Spleen (tissue), 11 donors: ENCODE data around the gene XAF1. TPM values are rescaled to one million over a fixed set of nuclear protein-coding genes. Genes with fewer than 3 reads are reported as not detected.

Source experiments
- DNase-seq: peaks from one replicate; pipeline ENCODE4 v3.0.0-alpha.2; 2020
- H3K27ac ChIP-seq, 8 donors: fragments of 200-600 bp; sonication (generic) in 7 of 8; 1 replicate in 4 of 8; 2 replicates in 4 of 8; pipeline versions ENCODE4 v1.5.0 to v1.8.0; 2016 to 2021; ENCODE audit warnings: inconsistent platforms in 4 of 8, mild to moderate bottlenecking in 4 of 8, moderate library complexity in 1 of 8
- H3K27me3 ChIP-seq, 7 donors: fragments of 200-600 bp; sonication (generic) in 6 of 7; replicated peaks in 1 of 7; 1 replicate in 4 of 7; 2 replicates in 3 of 7; pipeline versions ENCODE4 v1.5.0 to v1.8.0; 2016 to 2021; ENCODE audit warnings: inconsistent platforms in 3 of 7, mild to moderate bottlenecking in 1 of 7
- H3K36me3 ChIP-seq, 6 donors: fragments of 200-600 bp; sonication (generic) in 5 of 6; 1 replicate in 4 of 6; 2 replicates in 2 of 6; pipeline versions ENCODE4 v1.5.0 to v1.8.0; 2016 to 2021; ENCODE audit warnings: inconsistent platforms in 2 of 6
- H3K4me1 ChIP-seq, 6 donors: fragments of 200-600 bp; sonication (generic) in 5 of 6; 1 replicate in 3 of 6; 2 replicates in 3 of 6; pipeline versions ENCODE4 v1.5.0 to v1.8.0; 2016 to 2021; ENCODE audit warnings: inconsistent platforms in 3 of 6
- H3K4me3 ChIP-seq, 8 donors: fragments of 200-600 bp; sonication (generic) in 7 of 8; 1 replicate in 4 of 8; 2 replicates in 4 of 8; pipeline versions ENCODE4 v1.5.0 to v1.8.0; 2016 to 2021; ENCODE audit warnings: inconsistent platforms in 4 of 8, mild to moderate bottlenecking in 4 of 8, moderate library complexity in 2 of 8
- H3K9me3 ChIP-seq, 8 donors: fragments of 200-600 bp; sonication (generic) in 7 of 8; 1 replicate in 4 of 8; 2 replicates in 4 of 8; pipeline versions ENCODE4 v1.5.0 to v1.8.0; 2016 to 2021; ENCODE audit warnings: inconsistent platforms in 4 of 8
- CTCF ChIP-seq, 11 experiments: fragments of 200-600 bp in 7 of 11; fragments of 450-650 bp in 4 of 11; sonication (generic) in 4 of 11; IDR thresholded peaks in 8 of 11; conservative IDR thresholded peaks in 3 of 11; 1 replicate in 7 of 11; 2 replicates in 4 of 11; pipeline versions ENCODE4 v1.4.0 to v1.8.0; 2016 to 2021; ENCODE audit warnings: antibody characterized with exemption in 11 of 11, inconsistent platforms in 4 of 11, mild to moderate bottlenecking in 1 of 11
- POLR2A ChIP-seq, 3 donors: fragments of 450-650 bp; IDR thresholded peaks; one replicate each; pipeline ENCODE4 v1.5.1; 2017; ENCODE audit warnings: antibody characterized with exemption in 3 of 3, mild to moderate bottlenecking in 1 of 3
- POLR2AphosphoS5 ChIP-seq, 3 donors: sonication (generic); formaldehyde crosslinking; IDR thresholded peaks; one replicate each; pipeline ENCODE4 v1.5.1; 2017; ENCODE audit warnings: antibody characterized with exemption in 3 of 3
- WGBS, 5 donors: extraction: QIAGEN DNeasy Blood & Tissue Kit in 3 of 5; methylation state at CpG; one replicate each; pipeline versions ENCODE4 v1.1.5 to v1.1.7; 2013 to 2018; 5-methylcytosine and 5-hydroxymethylcytosine counted together
- intact Hi-C: fragments of 100-400 bp; cut with DNase I; formaldehyde crosslinking; loops from one replicate; pipeline ENCODE4 v1.15.0; 2023; ENCODE audit warnings: low total_unique reads
- polyA plus RNA-seq, 3 donors: library from polyadenylated mRNA; stranded (reverse); fragments of 200-250 nt; gene quantifications; one replicate each; pipeline ENCODE4 v1.2.1, GENCODE V29; 2013
- small RNA-seq, 4 donors: library from RNA; depleted of rRNA; stranded (forward); fragments of <200 nt; gene quantifications; one replicate each; pipeline ENCODE3, GENCODE V24; 2016
- total RNA-seq, 7 donors: library from RNA; depleted of rRNA in 3 of 7; stranded (reverse); fragments of >200 nt in 3 of 7; fragmentation: NEBNext Ultra II Directional in 4 of 7; extraction: Animal tissue kit (Norgen Biotek cat#: 25700) in 4 of 7; gene quantifications; one replicate each; pipeline versions ENCODE4 v1.1.0 to v1.2.1, GENCODE V29; 2016 to 2021
- donor health status: healthy with polysubstance abuse.
- donor health status: DM: no; HTN: no; CAD: no; lungs with moderate emphysema.
- donor health status: DM: no; HTN: no; CAD: no.
- donor health status: Bipolar disorder and iron deficiency.
- donor health status: healthy.
- donor health status: DM: no; HTN: no; CAD: no.
- donor health status: DM: yes; HTN: yes; CAD: no.

XAF1 gene
- total and polyA plus RNA-seq, 10 donors, result 26.4 to 176 (median 100) TPM

DNA sequence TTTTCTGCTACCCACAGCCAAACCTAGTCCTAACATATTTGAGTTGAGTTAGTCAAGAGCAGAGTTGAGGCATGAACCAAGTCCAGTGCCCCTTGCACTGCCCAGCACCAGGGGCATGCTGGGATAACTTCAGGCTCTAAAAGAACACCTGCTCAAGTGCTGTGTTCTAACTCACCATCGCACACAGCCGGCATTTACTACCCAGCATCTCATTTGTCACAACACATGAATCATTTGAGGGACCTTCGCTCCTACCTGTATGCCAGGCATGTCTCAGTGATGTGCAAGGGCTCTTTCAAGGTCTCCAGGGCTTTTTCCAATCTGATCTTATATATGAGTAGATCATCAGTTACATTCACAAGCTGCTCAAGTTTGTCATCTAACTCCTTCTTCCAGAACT lies 63.1 kb downstream of the XAF1 start:
- H3K4me3 ChIP-seq, result no peak overlapping the region
- H3K27me3 ChIP-seq, result peaks cover 0 to 16% (median 0%) of the 10 kb centered on the region in 7 donors

DNA sequence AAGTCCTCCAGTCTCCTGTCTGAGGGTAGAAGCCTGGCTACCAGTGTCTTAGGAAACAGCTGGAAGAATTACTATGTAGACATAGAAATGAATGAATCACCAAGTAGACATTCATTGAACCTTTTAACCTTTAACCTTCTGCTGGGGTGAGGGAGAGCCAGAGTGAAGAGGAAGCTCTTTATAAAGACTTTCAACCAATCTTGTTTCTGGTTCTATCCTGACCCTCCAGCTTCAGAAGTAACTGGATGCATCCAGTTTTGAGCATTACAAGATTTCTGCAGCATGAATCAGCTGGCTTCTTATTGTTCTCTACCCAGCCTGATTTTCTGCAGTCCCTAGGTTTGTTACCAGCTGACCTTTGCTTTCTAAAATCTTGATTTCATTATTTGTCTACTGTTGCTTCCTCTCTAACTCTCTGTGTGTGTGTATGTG lies 67.2 kb downstream of the XAF1 start:
- Histone ChIP-seq H3K27ac (peak overlapping the region in 1 of 8 donors; percentile 24), H3K27me3 (peaks cover 0 to 18% (median 0%) of the 10 kb centered on the region in 7 donors), H3K4me1 (no peaks in the 10 kb centered on the region), H3K36me3 (no peaks in the 10 kb centered on the region), H3K4me3 (no peak overlapping the region), H3K9me3 (peaks cover 0 to 5% (median 0%) of the 10 kb centered on the region in 8 donors)
- no peak for DNase-seq
- TF ChIP-seq POLR2AphosphoS5 (IDR thresholded peaks at IDR 0.05) (no peak), POLR2A (IDR thresholded peaks at IDR 0.05) (no peak), CTCF (IDR thresholded peaks at IDR 0.05 in 8 of 11, conservative IDR thresholded peaks at IDR 0.05 in 3 of 11) (no peak)
- intact Hi-C loops, result no loop called here

More for the DNA sequence above, 63.1 kb downstream of the XAF1 start:
- Histone ChIP-seq H3K9me3 (peaks cover 0 to 9% (median 0%) of the 10 kb centered on the region in 8 donors), H3K27ac (no peak overlapping the region), H3K4me1 (no peaks in the 10 kb centered on the region), H3K36me3 (no peaks in the 10 kb centered on the region)
- intact Hi-C loops, result no loop called here
- TF ChIP-seq POLR2A (IDR thresholded peaks at IDR 0.05) (no peak), CTCF (IDR thresholded peaks at IDR 0.05 in 8 of 11, conservative IDR thresholded peaks at IDR 0.05 in 3 of 11) (no peak), POLR2AphosphoS5 (IDR thresholded peaks at IDR 0.05) (no peak)
- no peak for DNase-seq
- 91 to 92% (median 91%) methylated on average over 3 of the region's 3 CpGs for WGBS, 5 donors

Small RNAs within 50 kb of the gene (small RNA-seq; reads per million reads assigned to genes)
- gene AC004706.2, result 0 reads per million in 4 donors

Other genes starting within 250 kb of the XAF1 start
- 100 to 1,000 TPM in 6 of 7 donors, 10 to 100 TPM in 1; 51.9 to 215 (median 140) TPM for gene PITPNM3, start 199.5 kb upstream of the XAF1 start, total RNA-seq
- gene PITPNM3, start 199.5 kb upstream of the XAF1 start, polyA plus RNA-seq, result 10 to 100 TPM in 1 of 3 donors, 1 to 10 TPM in 2; 5.4 to 63.3 (median 9.1) TPM
- gene KIAA0753, start 115.3 kb upstream of the XAF1 start, total RNA-seq, result 10 to 100 TPM; 13.1 to 21.8 (median 18.9) TPM
- 1 to 10 TPM; 4.2 to 9.5 (median 5.6) TPM for gene KIAA0753, start 115.3 kb upstream of the XAF1 start, polyA plus RNA-seq
- gene TXNDC17, start 115.0 kb upstream of the XAF1 start, total RNA-seq, result 100 to 1,000 TPM in 2 of 7 donors, 10 to 100 TPM in 5; 38.8 to 114 (median 76.2) TPM
- gene TXNDC17, start 115.0 kb upstream of the XAF1 start, polyA plus RNA-seq, result 100 to 1,000 TPM in 2 of 3 donors, 10 to 100 TPM in 1; 90.5 to 215 (median 140) TPM
- gene MED31, start 104.4 kb upstream of the XAF1 start, total RNA-seq, result 10 to 100 TPM in 6 of 7 donors, 1 to 10 TPM in 1; 6.0 to 18.2 (median 16.1) TPM
- gene MED31, start 104.4 kb upstream of the XAF1 start, polyA plus RNA-seq, result 10 to 100 TPM; 17.3 to 28.9 (median 17.5) TPM
- 1 to 10 TPM; 1.1 to 2.8 (median 2.3) TPM for gene C17orf100, start 104.3 kb upstream of the XAF1 start, total RNA-seq
- gene C17orf100, start 104.3 kb upstream of the XAF1 start, polyA plus RNA-seq, result 1 to 10 TPM; 4.2 to 4.7 (median 4.3) TPM
- 10 to 100 TPM in 2 of 7 donors, 1 to 10 TPM in 5; 1.3 to 18.4 (median 7.0) TPM for gene SLC13A5, start 42.7 kb upstream of the XAF1 start, total RNA-seq
- gene SLC13A5, start 42.7 kb upstream of the XAF1 start, polyA plus RNA-seq, result 1 to 10 TPM; 1.0 to 2.8 (median 1.3) TPM
- gene FBXO39, start 20.2 kb downstream of the XAF1 start, total RNA-seq, result under 1 TPM in 2 of 7 donors, not detected in 5; 0.70 to 0.75 TPM
- under 1 TPM in 2 of 3 donors, not detected in 1; 0.26 to 0.27 TPM for gene FBXO39, start 20.2 kb downstream of the XAF1 start, polyA plus RNA-seq
- not detected for gene TEKT1, start 75.7 kb downstream of the XAF1 start, total RNA-seq
- not detected for gene TEKT1, start 75.7 kb downstream of the XAF1 start, polyA plus RNA-seq
- gene ALOX12, start 240.0 kb downstream of the XAF1 start, total RNA-seq, result 1 to 10 TPM in 6 of 7 donors, under 1 TPM in 1; 0.79 to 2.5 (median 1.4) TPM
- under 1 TPM; 0.15 to 0.35 (median 0.30) TPM for gene ALOX12, start 240.0 kb downstream of the XAF1 start, polyA plus RNA-seq